Measurements from ENCODE around the gene MYO1D. TPM values are rescaled to one million over a fixed set of nuclear protein-coding genes. Genes with fewer than 3 reads are reported as not detected.

MYO1D gene
- total RNA-seq, 1 experiment from 2014 or later: 5.6 TPM

DNA sequence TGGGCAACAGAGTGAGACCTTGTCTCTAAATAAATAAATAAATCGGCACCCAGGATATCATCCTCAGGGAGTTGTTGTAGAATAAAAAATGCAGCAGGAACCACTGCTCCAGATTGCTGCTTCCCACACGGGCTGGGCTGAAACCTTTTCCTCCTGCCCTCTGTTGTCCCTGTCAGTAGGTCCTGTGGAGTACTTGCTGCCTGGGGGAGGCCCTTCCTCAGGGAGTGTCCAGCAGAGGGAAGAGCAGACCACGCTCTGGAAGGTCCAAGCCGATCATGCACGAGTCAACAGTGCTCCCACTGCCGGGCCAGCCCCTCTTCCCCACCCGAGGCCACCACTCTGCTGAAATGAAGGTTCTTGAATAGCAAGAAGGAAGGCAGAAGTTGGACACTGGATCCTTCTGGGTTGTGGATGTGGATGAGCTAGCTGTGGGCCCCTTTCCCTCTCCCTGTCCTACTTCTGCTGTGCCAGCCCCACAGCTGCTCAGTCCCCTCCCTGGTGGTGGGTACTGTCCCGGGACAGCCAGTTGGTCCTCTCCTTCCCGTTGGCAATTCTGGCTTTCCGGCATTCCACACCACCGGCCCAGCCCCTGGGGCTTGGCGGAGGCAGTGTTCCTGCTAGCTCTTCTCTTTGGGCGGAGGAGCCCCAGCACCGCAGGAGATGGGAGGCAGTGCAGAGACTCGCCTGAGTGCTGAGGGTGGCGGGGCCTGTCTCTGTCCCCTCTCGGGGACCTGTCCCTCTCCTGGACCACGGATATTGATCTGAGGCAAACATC, 379.3 kb downstream of the MYO1D start:
- Histone ChIP-seq H3K79me2 (ENCODE audit: low read length) (no peaks in the 10 kb centered on the region), H3K36me3 (ENCODE audit: insufficient read depth, low read length) (no peaks in the 10 kb centered on the region), H2AFZ (ENCODE audit: low read length) (no peak overlapping the region), H3K4me3 (ENCODE audit: low read length) (no peak overlapping the region), H3K4me1 (ENCODE audit: low read length) (peaks cover 5% of the 10 kb centered on the region), H3K27me3 (ENCODE audit: low read length) (no peaks in the 10 kb centered on the region), H3K9me3 (ENCODE audit: low read length) (no peaks in the 10 kb centered on the region), H3K27ac (ENCODE audit: low read length) (no peak overlapping the region), H3K9ac (ENCODE audit: low read length) (no peak overlapping the region), H4K20me1 (ENCODE audit: insufficient read depth, low read depth, low read length) (no peaks in the 10 kb centered on the region), H3K4me2 (ENCODE audit: low read depth, low read length, poor library complexity, severe bottlenecking) (no peak overlapping the region), H3K9me2 (replicated peaks; ENCODE audit: insufficient read depth, low read length) (no peaks in the 10 kb centered on the region)
- DNase-seq: no peak

DNA sequence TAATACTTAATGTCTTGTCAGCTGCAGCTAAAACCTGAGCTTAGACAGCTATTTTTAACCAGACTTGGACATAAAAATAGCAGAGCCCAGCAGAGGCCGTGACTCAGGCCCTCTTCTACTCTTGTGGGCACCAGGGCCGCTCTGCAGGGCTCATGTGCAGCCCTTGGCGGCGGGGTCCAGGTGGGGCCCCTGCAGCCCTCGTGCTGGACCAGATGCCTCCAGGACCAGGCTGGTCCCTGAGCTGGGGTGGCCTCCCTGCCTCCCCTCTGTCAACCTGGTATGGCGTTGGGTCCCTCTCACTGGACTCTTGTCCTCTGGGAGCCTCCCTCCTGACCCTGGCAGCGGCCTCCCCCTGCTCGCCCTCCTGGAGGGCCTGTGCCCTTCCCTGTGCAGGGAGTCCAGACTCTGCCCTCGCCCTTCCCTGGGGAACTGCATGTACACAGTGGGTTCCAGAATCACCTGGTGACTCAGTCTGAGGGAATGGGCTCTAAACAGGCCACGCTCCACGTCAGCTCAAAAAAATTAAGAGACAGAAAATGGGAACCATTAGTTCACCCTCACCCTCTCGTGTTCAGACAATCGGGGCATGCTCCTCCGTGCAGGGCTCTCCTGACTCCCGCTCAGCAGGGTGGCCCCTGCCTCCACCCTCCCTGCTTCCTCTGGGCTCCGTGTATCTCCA, 380.4 kb downstream of the MYO1D start:
- Histone ChIP-seq H3K9ac (ENCODE audit: low read length) (no peak overlapping the region), H3K79me2 (ENCODE audit: low read length) (no peaks in the 10 kb centered on the region), H3K9me2 (replicated peaks; ENCODE audit: insufficient read depth, low read length) (no peaks in the 10 kb centered on the region), H3K4me2 (ENCODE audit: low read depth, low read length, poor library complexity, severe bottlenecking) (no peak overlapping the region), H3K9me3 (ENCODE audit: low read length) (no peaks in the 10 kb centered on the region), H3K4me3 (ENCODE audit: low read length) (no peak overlapping the region), H3K27me3 (ENCODE audit: low read length) (no peaks in the 10 kb centered on the region), H3K36me3 (ENCODE audit: insufficient read depth, low read length) (no peaks in the 10 kb centered on the region), H3K4me1 (ENCODE audit: low read length) (peaks cover 6% of the 10 kb centered on the region), H3K27ac (ENCODE audit: low read length) (no peak overlapping the region), H2AFZ (ENCODE audit: low read length) (no peak overlapping the region), H4K20me1 (ENCODE audit: insufficient read depth, low read depth, low read length) (no peaks in the 10 kb centered on the region)
- DNase-seq: no peak

DNA sequence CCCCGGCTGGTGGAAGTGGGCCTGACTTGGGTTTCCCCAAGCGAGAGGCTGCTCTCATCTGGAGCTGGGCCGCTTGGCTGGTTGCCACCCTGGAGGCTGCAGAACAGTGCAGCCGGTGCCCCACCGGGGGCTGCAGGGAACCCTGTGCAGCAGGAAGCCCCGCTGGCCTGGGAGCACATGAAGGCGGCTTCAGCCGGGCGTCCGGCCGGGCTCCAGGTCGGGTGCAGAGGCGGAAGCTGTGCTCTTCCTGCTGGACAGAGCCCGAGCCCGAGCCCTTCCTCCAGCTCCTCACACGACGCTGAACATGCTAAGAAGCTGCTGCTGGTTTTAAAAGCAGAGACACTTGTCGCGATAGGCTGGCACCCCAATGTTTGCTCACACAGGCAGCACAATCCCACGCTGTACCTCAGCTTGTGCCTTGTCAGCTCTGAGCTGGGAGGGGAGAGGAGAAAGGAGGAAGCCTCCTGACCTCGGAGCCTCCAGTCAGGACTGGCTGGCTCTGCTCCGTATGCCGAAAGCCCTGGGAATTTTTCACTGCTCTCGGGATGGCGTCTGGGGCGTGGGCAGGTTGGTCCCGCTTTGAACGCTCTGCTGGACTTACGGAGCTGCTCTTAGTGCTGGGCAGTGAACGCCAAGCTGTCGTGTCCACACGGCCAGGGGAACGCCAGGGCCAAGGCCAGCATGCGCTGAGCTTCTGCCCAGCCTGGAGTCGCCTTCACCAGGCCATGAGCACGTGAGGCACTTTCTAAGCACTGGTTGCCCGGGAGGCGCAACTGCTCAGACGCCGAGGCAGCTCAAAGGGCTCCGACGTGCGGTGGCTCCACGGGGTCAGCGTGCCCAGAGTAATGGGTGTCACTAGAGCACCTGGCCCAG, 381.3 kb downstream of the MYO1D start:
- no peak overlapping the region for H2AFZ ChIP-seq (ENCODE audit: low read length)
- no peaks in the 10 kb centered on the region for H3K79me2 ChIP-seq (ENCODE audit: low read length)
- H4K20me1 ChIP-seq (ENCODE audit: insufficient read depth, low read depth, low read length): no peaks in the 10 kb centered on the region
- H3K36me3 ChIP-seq (ENCODE audit: insufficient read depth, low read length): no peaks in the 10 kb centered on the region
- no peak overlapping the region for H3K4me3 ChIP-seq (ENCODE audit: low read length)
- no peak overlapping the region for H3K4me2 ChIP-seq (ENCODE audit: low read depth, low read length, poor library complexity, severe bottlenecking)
- no peaks in the 10 kb centered on the region for H3K9me3 ChIP-seq (ENCODE audit: low read length)
- no peaks in the 10 kb centered on the region for H3K27me3 ChIP-seq (ENCODE audit: low read length)
- H3K27ac ChIP-seq (ENCODE audit: low read length): no peak overlapping the region
- peaks cover 6% of the 10 kb centered on the region for H3K4me1 ChIP-seq (ENCODE audit: low read length)
- no peaks in the 10 kb centered on the region for H3K9me2 ChIP-seq (replicated peaks; ENCODE audit: insufficient read depth, low read length)
- no peak overlapping the region for H3K9ac ChIP-seq (ENCODE audit: low read length)
- DNase-seq: no peak

DNA sequence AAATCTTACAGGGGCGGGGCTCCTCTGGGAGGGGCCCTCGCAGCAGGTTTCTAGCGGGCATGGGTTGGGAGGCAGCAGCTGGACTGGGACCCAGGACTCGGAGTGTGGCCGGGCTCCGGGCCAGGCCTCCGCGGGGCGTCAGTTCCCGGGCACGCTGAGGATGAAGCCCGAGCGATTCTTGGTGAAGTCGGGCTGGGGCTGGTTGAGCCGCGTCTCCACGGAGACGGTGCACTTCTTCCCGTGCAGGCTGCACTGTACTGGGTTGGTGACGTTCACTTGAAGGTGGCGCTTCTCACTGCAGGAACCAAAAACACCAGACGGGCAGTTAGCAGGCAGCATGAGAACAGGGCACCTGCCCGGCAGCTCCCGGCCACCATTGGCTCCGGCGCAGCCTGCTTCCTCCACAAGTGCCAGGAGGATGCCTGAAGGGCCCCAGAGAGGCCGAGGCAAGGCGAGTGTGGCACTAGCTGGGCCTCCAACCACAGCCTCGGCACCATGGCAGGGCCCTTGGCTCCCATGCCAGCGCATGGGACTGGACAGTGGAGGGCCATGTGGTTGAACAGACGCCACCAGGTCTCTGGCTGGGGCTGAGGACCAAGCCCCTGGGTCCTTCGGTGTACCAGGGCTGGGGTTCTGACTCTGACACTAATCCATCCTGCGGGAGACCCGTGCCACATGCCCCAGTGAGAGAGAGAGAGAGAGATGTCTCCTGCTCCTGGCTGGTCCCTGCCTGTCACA, 382.1 kb downstream of the MYO1D start:
- Histone ChIP-seq H3K27ac (ENCODE audit: low read length) (no peak overlapping the region), H3K4me2 (ENCODE audit: low read depth, low read length, poor library complexity, severe bottlenecking) (no peak overlapping the region), H3K27me3 (ENCODE audit: low read length) (no peaks in the 10 kb centered on the region), H3K4me3 (ENCODE audit: low read length) (no peak overlapping the region), H2AFZ (ENCODE audit: low read length) (no peak overlapping the region), H4K20me1 (ENCODE audit: insufficient read depth, low read depth, low read length) (no peaks in the 10 kb centered on the region), H3K9me3 (ENCODE audit: low read length) (no peaks in the 10 kb centered on the region), H3K9me2 (replicated peaks; ENCODE audit: insufficient read depth, low read length) (no peaks in the 10 kb centered on the region), H3K79me2 (ENCODE audit: low read length) (no peaks in the 10 kb centered on the region), H3K9ac (ENCODE audit: low read length) (no peak overlapping the region), H3K36me3 (ENCODE audit: insufficient read depth, low read length) (no peaks in the 10 kb centered on the region), H3K4me1 (ENCODE audit: low read length) (peaks cover 6% of the 10 kb centered on the region)
- no peak for DNase-seq

DNA sequence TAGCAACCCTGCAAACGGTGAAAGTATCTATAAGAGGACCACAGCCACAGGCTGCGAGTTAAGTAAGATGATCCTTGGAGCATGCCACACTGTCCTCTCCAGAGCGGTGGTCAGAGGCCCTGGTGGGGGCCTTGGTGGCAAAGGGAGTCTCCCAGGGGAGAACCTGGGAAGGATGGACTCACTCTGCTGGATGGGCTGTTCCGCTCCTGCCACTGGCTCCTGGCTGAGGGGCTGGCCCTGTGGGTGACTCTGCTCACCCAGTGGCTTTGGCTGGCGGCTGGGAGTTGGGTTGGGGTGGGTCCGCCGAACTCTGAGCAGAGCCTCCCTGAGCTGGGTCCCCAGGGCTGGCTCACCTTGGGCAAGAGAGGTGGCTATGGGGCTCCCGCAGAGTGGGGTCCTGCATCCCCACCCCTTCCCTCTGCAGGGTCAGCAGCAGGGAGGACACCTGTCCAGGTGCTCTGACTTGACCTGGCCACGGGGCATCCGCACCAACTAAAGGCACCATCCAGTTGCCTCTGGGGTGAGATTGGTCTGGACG, 382.9 kb downstream of the MYO1D start:
- Histone ChIP-seq H3K27ac (ENCODE audit: low read length) (no peak overlapping the region), H3K9me2 (replicated peaks; ENCODE audit: insufficient read depth, low read length) (no peaks in the 10 kb centered on the region), H3K9me3 (ENCODE audit: low read length) (no peaks in the 10 kb centered on the region), H3K4me1 (ENCODE audit: low read length) (peaks cover 6% of the 10 kb centered on the region), H3K4me3 (ENCODE audit: low read length) (no peak overlapping the region), H3K36me3 (ENCODE audit: insufficient read depth, low read length) (no peaks in the 10 kb centered on the region), H3K4me2 (ENCODE audit: low read depth, low read length, poor library complexity, severe bottlenecking) (no peak overlapping the region), H2AFZ (ENCODE audit: low read length) (no peak overlapping the region), H4K20me1 (ENCODE audit: insufficient read depth, low read depth, low read length) (no peaks in the 10 kb centered on the region), H3K9ac (ENCODE audit: low read length) (no peak overlapping the region), H3K79me2 (ENCODE audit: low read length) (no peaks in the 10 kb centered on the region), H3K27me3 (ENCODE audit: low read length) (no peaks in the 10 kb centered on the region)
- no peak for DNase-seq

DNA sequence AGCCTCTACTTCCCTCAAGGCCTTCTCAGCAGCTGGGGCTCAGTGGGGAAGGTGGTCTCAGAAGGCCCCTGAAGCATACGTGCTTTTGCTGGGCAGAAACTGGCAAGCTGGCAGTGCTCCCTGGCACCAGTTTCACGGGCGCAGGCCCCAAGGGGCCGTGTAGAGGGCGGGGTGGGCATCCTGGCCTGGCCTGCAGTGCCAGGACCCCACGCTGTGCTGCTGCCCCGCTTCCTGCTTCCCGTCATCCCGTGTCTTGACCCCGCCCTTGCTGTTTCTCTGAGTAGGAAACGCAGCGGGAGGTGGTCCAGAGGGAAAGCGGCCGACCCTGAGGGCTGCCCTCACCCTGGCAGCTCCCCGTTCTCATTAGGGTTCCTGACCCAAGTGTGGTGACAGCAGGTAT, 383.4 kb downstream of the MYO1D start:
- Histone ChIP-seq H3K4me2 (ENCODE audit: low read depth, low read length, poor library complexity, severe bottlenecking) (no peak overlapping the region), H3K9me2 (replicated peaks; ENCODE audit: insufficient read depth, low read length) (no peaks in the 10 kb centered on the region), H3K27me3 (ENCODE audit: low read length) (no peaks in the 10 kb centered on the region), H4K20me1 (ENCODE audit: insufficient read depth, low read depth, low read length) (0 out of 2 replicates have a peak, but pooled peaks cover under 1% of the 10 kb centered on the region), H3K9ac (ENCODE audit: low read length) (no peak overlapping the region), H3K9me3 (ENCODE audit: low read length) (no peaks in the 10 kb centered on the region), H3K4me1 (ENCODE audit: low read length) (peaks cover 6% of the 10 kb centered on the region), H2AFZ (ENCODE audit: low read length) (no peak overlapping the region), H3K27ac (ENCODE audit: low read length) (no peak overlapping the region), H3K36me3 (ENCODE audit: insufficient read depth, low read length) (no peaks in the 10 kb centered on the region), H3K4me3 (ENCODE audit: low read length) (no peak overlapping the region), H3K79me2 (ENCODE audit: low read length) (no peaks in the 10 kb centered on the region)
- DNase-seq: no peak

DNA sequence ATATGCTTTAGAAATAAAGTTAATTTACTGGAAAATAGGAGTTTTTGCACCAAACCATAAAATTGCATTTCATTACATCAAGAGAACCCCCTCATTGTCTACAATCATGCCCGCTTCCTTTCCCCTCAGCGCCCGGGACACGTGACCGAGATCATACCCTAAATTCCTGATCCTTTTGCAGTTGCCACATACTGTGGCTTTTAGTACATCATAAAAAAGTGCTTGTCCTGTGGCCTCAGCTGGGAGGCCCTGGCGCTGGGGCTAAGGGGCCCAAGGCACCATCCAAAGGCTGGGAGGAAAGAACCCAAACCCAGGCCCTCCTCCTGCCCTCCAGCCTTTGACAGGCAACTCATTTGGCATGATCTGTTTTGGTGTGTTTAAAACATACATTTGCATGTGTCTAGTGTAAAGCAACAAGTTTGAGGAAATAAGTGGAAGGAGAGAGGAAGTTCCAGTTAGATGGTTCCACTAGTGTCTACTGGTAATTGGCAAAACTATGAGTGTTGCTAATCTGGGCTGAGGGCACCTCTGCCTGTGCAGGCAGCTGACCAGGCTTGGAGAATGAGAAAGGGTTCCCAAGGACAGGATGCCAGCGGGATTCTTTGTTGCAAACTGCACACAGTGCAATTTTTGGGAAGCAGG, 384.2 kb downstream of the MYO1D start:
- Histone ChIP-seq H3K9ac (ENCODE audit: low read length) (no peak overlapping the region), H3K9me3 (ENCODE audit: low read length) (no peaks in the 10 kb centered on the region), H3K4me2 (ENCODE audit: low read depth, low read length, poor library complexity, severe bottlenecking) (no peak overlapping the region), H3K4me1 (ENCODE audit: low read length) (peaks cover 6% of the 10 kb centered on the region), H3K27me3 (ENCODE audit: low read length) (no peaks in the 10 kb centered on the region), H3K9me2 (replicated peaks; ENCODE audit: insufficient read depth, low read length) (no peaks in the 10 kb centered on the region), H2AFZ (ENCODE audit: low read length) (no peak overlapping the region), H3K27ac (ENCODE audit: low read length) (no peak overlapping the region), H3K4me3 (ENCODE audit: low read length) (no peak overlapping the region), H4K20me1 (ENCODE audit: insufficient read depth, low read depth, low read length) (0 out of 2 replicates have a peak, but pooled peaks cover 9% of the 10 kb centered on the region), H3K36me3 (ENCODE audit: insufficient read depth, low read length) (no peaks in the 10 kb centered on the region), H3K79me2 (ENCODE audit: low read length) (no peaks in the 10 kb centered on the region)
- no peak for DNase-seq

All from Karpas-422 (cell line).